Prostate gland (tissue), 2 donors: Measurements from ENCODE around the gene NLGN3.

Source experiments
- POLR2A ChIP-seq: fragments of 450-650 bp; IDR thresholded peaks from one replicate; pipeline ENCODE4 v1.6.1; 2016; ENCODE audit warnings: antibody characterized with exemption, mild to moderate bottlenecking
- POLR2AphosphoS5 ChIP-seq: sonication (generic); formaldehyde crosslinking; IDR thresholded peaks from one replicate; pipeline ENCODE4 v1.6.1; 2017; ENCODE audit warnings: antibody characterized with exemption
- TF ChIP-seq, protein P1 (sequence below), 4 experiments: fragments of 200-600 bp in 2 of 4; fragments of 450-650 bp in 2 of 4; sonication (generic) in 2 of 4; IDR thresholded peaks; 1 replicate in 3 of 4; 2 replicates in 1 of 4; pipeline ENCODE4 v1.5.1; 2016 to 2019; ENCODE audit warnings: antibody characterized with exemption in 4 of 4, mild to moderate bottlenecking in 2 of 4, moderate library complexity in 2 of 4

DNA sequence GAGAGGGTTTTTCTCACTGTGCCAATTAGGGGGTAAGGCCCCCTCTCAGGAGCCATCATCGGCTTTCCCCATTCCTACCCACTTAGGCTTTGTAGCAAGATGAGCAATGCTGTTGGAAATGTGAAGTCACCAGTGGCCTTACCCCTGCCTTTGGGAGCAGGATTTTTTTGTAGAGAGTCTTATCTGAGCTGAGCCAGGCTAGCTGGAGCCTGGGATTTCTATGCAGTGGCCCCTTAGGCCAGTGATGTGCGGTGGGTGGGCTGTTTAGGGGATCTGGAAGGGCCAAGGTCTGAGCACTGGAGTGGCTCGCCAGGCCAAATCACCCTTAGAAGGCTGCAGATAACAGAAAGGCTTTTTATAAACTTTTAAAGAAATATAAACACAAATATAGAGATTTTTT, 42.3 kb upstream of the NLGN3 start:
- TF ChIP-seq, protein P1, sequence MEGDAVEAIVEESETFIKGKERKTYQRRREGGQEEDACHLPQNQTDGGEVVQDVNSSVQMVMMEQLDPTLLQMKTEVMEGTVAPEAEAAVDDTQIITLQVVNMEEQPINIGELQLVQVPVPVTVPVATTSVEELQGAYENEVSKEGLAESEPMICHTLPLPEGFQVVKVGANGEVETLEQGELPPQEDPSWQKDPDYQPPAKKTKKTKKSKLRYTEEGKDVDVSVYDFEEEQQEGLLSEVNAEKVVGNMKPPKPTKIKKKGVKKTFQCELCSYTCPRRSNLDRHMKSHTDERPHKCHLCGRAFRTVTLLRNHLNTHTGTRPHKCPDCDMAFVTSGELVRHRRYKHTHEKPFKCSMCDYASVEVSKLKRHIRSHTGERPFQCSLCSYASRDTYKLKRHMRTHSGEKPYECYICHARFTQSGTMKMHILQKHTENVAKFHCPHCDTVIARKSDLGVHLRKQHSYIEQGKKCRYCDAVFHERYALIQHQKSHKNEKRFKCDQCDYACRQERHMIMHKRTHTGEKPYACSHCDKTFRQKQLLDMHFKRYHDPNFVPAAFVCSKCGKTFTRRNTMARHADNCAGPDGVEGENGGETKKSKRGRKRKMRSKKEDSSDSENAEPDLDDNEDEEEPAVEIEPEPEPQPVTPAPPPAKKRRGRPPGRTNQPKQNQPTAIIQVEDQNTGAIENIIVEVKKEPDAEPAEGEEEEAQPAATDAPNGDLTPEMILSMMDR (IDR thresholded peaks at IDR 0.05): no peak
- TF ChIP-seq POLR2A (no peak), POLR2AphosphoS5 (no peak)
